K562 treated with DMSO at 1 percent for 12 hours (cell line): Measurements from ENCODE around the gene SCUBE1. TPM values are rescaled to one million over a fixed set of nuclear protein-coding genes. Genes with fewer than 3 reads are reported as not detected.

Experiments
- total RNA-seq: library from RNA; unstranded; fragments of 300-600 nt; gene quantifications from 2 replicates; pipeline ENCODE4 v1.2.3, GENCODE V29; 2022; ENCODE audit not compliant: insufficient read depth

Gene SCUBE1
- total RNA-seq = 0.07 TPM in 1 of 2 replicates, not detected in the other

GRCh38 chr22:43343262-43343669 is at the start of gene SCUBE1:
TSS of gene SCUBE1 (minus strand) at chr22:43343372. CDS start at chr22:43343261, 111 bp downstream.

GRCh38 chr22:43186272-43187170 is 156.7 kb downstream of the SCUBE1 start, which contains the start of gene TTLL12:
TSS of gene TTLL12 (minus strand) at chr22:43187134. CDS start at chr22:43187069, 65 bp downstream.

GRCh38 chr22:43151251-43152002 is 191.7 kb downstream of the SCUBE1 start, which contains the start of gene TSPO:
TSS of gene TSPO (plus strand) at chr22:43151559. CDS start at chr22:43159239, 7,680 bp downstream.

Other genes with a start within 250 kb of the SCUBE1 start
- 1.2 TPM in 1 of 2 replicates, not detected in the other for gene BIK, start 232.6 kb downstream of the SCUBE1 start, total RNA-seq
- gene MCAT, start 200.0 kb downstream of the SCUBE1 start, total RNA-seq = 12.4 and 16.1 TPM in 2 replicates
- gene TSPO, start 191.8 kb downstream of the SCUBE1 start, total RNA-seq = 76.3 and 140 TPM in 2 replicates
- 43.2 and 67.0 TPM in 2 replicates for gene TTLL12, start 156.2 kb downstream of the SCUBE1 start, total RNA-seq
- not detected in 2 replicates for gene MPPED1, start 68.6 kb upstream of the SCUBE1 start, total RNA-seq